NCI-H1105 treated with DMSO at 0.1 percent for 48 hours (cell line): ENCODE measurements around the gene RASSF6.
A peak's percentile ranks its signal among the peaks of the same experiment; 100 is the strongest.
"Not testable (repeated sequence)": the region's sequence is repeated elsewhere in the genome, so short reads cannot be mapped to it uniquely, and the experiment has no call there.

Source experiments
- DNase-seq: peaks from one replicate; lab custom pipeline; 2025; lab: John Stamatoyannopoulos, UW

RASSF6 gene

GRCh38 chr4:73612032-73612431, 8.2 kb downstream of the RASSF6 start:
- DNase-seq = no peak

DNA sequence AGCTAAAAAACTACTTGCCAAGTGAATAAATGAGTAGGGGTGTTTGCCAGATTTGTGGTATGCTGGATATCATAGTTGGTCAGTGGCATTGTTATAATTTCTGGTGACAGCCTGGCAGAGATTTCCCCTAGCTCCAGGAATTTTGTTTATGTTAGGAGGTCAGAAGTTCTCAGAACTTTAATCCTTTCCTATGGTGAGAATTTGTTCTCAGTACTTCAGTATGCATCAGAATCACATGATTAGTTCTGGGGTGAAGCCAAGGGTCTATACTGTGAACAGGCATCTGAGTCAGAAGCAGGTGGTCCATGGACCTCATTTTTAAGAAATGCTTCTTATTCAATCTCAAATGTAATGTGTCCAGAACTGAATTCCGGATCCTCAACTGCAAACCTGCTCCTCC, 10.5 kb downstream of the RASSF6 start:
- DNase-seq = no peak

DNA sequence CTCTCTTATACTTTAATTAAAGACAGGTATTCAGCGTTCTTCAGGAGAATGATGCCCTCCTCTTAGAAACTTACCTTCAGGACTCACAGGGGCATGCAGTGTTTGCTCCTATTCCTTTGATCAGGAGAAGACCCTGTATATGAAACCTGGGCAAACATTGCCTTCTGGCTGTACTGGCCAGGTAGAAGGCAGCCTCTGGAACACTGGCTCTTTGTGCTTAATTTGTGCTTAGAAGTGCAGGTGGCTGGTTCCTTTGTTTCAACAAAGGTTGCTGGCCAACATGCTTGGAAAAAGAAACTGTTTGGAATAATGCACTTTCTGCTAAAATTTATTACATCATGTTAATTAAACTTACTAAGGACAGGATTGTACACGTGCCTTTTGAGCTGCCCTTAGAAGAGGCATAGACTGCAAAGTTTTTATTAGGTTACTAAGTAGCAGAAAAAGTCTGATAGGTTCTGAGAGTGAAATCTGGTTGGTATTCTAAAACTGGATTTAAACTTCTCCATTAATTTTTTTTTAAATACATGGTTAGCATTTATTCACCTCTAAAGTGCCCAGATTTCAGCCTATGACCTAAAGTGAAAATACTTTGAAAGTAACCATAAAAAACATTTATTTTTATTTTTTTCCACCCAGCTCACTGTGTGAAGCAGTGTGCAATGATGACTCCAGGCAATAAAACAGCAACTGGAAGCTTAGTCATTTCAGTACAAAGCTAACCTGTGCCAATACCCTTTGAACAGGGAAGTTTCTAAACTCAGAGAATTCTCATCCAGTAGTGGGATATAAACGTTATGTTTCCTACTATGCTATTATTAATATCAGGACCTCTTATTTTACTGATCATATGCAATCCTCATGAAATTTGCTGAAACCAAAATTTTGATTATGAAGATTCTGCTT, 11.3 kb downstream of the RASSF6 start:
- DNase-seq = peak; percentile 85

DNA sequence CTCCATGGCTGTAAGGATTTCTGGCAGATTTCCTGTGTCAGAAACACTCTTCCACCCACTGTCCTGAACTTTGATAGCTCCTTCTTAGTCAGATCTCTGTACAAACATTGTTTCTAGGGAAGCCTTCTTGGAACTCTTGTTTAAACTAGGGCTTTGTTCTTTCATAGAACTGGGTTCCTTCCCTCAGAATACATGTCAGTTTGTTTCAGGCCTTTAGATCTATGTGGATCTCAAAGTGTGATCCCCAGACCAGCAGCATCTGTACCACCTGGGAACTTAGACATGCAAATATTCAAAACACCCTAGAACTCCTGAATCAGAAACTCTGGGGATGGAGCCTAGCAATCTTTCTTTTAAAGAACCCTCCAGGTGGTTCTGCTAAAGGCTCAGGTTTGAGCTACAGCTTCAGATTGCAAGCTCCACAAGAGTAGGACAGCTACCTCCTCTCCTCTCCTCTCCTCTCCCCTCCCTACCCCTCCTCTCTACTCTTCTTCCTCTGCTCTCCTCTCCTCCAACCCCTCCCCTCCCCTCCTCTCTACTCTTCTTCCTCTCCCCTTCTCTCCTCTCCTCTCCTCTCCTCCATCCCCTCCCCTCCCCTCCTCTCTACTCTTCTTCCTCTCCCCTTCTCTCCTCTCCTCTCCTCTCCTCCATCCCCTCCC, 12.7 kb downstream of the RASSF6 start:
- no peak for DNase-seq

DNA sequence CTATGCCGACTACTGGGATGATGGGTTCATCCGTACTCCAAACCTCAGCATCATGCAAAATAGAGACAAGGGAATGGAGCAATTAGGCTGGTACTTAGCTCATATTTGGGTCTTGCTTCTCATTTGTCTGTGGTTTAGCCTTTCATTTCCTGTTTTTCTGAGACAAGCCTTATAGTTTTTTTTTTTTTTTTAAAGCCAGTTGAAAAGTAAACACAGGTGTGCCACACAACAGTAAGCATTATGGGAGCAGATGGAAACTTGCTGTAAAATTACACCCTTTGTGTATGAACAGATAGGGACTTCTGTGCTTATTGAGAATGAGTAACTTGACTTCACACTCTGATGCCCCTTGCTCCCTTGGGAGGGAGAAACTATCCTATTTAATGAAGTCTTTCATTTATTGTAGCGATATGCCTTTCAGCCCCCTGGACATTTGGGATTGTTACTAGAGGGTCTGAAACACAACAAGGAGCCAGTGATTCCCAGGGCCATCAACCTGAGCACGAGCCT, 13.7 kb downstream of the RASSF6 start:
- DNase-seq = peak; percentile 98

DNA sequence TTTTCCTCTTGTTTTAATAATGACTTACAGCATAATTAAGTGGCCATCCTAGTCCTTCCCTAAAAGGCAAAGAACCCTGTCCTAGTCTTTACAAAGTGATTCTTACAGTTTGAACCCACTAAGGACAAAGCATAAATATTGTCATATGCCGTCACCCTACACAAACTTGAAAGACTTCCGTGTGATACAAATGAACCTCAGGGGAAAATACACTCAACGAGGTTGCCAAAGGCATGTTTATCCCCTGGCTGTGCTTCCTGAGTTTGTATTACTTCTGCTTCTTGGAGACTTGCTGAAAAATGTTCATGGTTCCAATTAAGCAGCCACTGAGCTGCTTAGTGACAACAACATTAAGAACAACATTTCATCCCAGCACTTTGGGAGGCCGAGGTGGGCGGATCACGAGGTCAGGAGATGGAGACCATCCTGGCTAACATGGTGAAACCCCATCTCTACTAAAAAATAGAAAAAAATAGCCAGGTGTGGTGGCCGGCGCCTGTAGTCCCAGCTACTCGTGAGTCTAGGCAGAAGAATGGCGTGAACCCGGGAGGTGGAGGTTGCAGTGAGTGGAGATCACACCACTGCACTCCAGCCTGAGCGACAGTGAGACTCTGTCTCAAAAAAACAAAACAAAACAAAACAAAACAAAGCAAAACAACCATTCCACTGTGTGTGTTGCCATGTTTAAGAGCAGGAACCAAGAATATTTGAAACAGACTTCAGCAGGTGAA, 16.2 kb downstream of the RASSF6 start:
- no peak for DNase-seq

- DNase-seq = peak; percentile 12
Observed at GRCh38 chr4:73603271-73603710, 16.9 kb downstream of the RASSF6 start.

- DNase-seq = no peak
Observed at GRCh38 chr4:73600954-73601353, 19.3 kb downstream of the RASSF6 start.

- peak; percentile 14 for DNase-seq
Observed at GRCh38 chr4:73599182-73599581, 21.1 kb downstream of the RASSF6 start.

DNA sequence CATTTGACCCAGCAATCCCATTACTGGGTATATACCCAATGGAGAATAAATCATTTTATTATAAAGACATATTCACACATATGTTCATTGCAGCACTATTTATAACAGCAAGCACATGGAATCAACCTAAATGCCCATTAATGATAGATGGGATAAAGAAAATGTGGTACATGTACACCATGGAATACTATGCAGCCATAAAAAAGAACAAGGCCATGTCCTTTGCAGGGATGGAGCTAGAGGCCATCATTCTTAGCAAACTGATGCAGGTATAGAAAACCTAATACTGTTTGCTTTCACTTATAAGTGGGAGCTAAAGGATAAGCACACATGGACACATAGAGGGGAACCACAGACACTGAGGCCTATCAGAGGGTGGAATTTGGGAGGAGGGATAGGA, 22.6 kb downstream of the RASSF6 start:
- DNase-seq = no peak

- not testable (repeated sequence) for DNase-seq
Observed at GRCh38 chr4:73597183-73597582, 23.1 kb downstream of the RASSF6 start.

- DNase-seq = no peak
Observed at GRCh38 chr4:73596001-73596400, 24.2 kb downstream of the RASSF6 start.

DNA sequence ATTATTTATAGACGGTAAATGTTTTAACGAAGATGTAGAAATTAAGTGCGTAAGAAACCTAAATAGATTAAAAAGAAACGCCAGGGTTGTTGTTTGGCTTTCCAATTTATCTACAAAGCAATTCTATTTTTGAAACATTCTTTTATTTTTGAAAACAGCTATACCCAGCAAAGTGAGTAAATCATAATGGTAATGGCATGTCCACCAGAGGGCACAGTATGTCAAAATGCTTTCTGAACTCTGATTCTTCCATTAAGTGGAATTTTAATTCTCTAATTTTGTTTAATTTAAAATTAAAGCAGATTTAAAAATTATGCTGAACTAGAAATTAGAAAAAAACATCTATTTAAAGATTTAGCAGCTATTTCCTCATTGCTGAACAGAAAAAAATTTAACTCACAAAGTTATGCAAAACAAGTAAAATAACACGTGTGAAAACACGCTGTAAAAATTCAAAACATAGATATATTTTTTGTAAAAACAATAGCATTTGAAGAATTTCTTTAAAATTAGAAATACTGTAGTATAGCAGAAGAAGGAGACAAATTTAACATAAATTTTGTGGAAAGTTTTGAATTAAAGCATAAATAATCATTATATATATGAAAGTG, 26.5 kb downstream of the RASSF6 start:
- peak; percentile 35 for DNase-seq

- peak; percentile 91 for DNase-seq
Observed at GRCh38 chr4:73589887-73590801, 30.1 kb downstream of the RASSF6 start.

DNA sequence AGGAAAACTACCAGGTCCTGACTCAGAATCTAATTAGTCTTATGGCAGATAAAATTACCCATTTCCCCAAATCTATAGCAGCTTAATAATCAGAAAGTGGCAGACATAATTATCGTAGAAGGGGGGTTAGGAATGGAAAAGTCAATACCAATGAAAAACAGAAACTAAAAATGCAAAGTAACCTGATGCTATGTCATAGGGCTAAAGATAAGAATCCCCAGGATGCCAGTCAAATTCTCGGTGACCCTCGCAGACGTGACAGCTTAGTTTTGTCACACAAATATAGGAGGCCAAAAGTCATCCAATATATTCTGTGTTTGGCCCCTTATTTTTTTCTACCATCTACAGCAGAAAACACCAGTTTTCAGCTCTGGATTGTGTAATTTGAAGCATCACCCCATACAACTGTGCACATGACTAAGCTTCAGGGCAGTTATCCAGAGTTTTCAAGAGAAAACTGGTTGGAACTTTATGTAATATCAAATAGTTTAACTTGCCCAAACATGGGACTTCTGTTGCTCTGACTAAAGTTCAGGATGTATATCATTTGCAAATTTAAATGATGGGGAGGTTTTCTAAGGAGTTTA, 30.9 kb downstream of the RASSF6 start:
- DNase-seq = peak; percentile 53

DNA sequence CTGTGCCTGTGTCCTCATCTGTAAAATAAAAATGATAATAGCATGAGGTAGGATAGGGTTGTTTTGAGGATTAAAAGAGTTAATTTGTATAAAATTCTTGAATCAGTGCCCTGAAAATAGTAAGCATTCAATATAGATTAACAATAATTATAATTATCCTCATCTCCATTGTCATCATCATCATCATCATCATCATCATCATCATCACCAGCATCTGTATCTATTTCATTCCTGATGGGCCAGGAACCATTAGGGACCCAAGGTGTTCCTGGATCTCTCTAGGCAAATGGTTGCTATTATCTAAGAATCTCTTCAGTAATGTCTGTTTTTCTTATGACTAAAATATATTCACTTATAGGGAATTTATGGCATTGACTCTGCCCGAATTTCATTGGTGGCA, 31.6 kb downstream of the RASSF6 start:
- DNase-seq = no peak

DNA sequence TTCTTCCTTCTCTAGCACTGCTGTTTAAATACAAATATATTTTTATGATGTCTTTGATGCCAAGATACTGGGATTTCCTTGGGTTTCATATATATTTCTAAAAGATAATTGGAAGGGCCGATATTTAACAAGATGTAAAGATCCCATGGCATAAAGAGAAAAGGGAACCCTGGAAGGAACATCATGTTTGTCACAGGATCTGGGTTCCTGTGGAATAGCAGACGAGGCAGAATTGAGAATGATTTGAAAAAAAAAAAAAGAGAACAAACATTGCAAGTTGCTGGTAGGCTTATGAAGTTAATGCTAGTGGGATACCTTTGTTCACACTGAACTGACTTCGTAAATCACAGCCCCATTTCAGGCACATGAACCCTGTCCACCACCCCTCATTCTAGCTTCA, 33.6 kb downstream of the RASSF6 start:
- no peak for DNase-seq

DNA sequence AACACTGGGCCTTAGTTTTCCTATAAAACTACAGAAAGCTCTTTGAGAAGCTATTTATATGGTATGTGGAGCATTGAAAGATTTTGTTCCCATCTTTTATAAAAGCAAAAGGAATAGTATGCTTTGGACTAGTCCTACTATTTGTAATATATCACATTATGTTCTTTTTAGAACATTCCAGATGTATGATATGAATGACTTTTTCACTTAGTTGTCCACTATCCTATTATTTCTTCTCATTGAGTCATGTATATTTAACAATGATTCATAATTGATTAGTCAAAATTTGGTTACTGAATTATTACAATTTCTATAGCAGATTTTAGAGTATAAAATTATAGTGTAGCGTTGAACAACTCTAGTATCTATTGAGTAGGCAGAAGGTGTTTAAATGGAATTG, 34.2 kb downstream of the RASSF6 start:
- DNase-seq = no peak

GRCh38 chr4:73585345-73585744, 34.9 kb downstream of the RASSF6 start:
- DNase-seq = no peak

DNA sequence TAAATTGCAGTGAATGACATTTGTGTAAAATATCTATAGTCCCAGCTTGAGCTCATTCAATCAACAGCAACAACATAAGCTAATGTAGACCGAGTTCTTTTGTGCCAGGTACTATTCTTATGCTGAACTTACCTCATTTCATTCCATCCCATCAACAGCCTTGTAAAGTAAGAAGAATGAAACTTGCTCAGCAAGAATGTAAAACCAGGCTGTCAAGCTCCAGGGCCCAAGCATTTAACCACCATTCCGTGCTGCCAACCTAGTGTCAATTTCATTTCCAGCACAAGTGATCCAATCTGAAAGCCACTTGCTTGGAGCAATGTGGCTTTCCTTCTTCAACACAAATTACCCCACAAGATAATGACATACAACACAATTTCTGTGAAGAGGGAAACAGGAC, 36.6 kb downstream of the RASSF6 start:
- DNase-seq = no peak

DNA sequence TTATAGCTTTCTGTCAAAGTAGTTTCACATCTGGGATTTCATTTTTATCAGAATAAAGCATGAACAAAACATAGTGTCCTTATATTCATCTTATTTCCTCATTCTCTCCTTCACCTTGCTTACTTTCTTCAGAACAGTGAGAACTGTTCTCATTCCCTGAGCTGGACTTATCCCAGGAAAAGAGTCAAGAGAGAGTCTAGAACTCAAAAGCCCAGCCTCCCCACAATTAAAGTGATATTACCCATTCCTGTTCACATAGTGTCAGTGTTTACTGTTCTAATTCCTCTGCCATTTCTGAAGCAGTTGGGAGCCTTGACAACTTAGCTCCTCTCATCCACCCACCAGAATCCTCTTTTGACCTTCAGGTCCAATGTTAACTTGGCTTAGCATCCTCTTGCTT, 42.9 kb downstream of the RASSF6 start:
- no peak for DNase-seq
